ENCODE measurements around the gene OR2AK2. TPM values are rescaled to one million over a fixed set of nuclear protein-coding genes. Genes with fewer than 3 reads are reported as not detected.

OR2AK2 gene
- not detected in 2 replicates for total RNA-seq

GRCh38 chr1:247964933-247965332, at the start of gene OR2AK2:
OR2AK2 (plus strand) TSS chr1:247965233; CDS start chr1:247965377, 144 bp downstream.

DNA sequence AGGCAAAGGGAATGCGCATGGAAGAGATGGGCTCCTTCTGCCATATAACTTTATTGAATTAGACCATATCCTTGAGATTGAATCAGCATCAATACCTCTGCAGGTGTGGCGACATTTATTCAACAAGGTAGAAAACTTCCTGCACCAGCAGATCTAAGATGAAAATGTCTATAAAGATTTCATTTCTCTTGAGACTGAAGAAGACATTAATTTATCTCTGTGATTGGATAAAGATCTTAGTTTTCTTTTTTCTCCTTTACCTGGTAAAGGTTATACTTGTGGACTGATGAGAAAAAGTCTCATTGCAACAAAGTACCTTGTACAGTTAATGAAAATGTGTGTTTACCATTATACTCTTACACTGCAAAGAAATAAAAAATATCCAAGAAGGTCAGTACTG, 45.1 kb upstream of the OR2AK2 start, which contains the start of gene OR2T8:
OR2T8 (plus strand) TSS at position 301 of the 400 bp plus-strand sequence. CDS start 766 bp downstream, outside the sequence.

GRCh38 chr1:247924868-247925267, 40.2 kb upstream of the OR2AK2 start, which contains the start of gene OR2AJ1:
OR2AJ1 (plus strand) TSS chr1:247924889; CDS start chr1:247933769, 8,880 bp downstream.

GRCh38 chr1:247948558-247948957, 16.5 kb upstream of the OR2AK2 start, which contains the start of gene OR2L8:
OR2L8 (plus strand) TSS chr1:247948858; CDS start chr1:247948858, 0 bp downstream.

GRCh38 chr1:248013229-248013710, 48.2 kb downstream of the OR2AK2 start, which contains the start of gene OR2L5:
OR2L5 (plus strand) TSS chr1:248013660; CDS start chr1:248021948, 8,288 bp downstream.

Other genes with a start within 250 kb of the OR2AK2 start
- not detected in 2 replicates for gene OR6F1, start 248.6 kb upstream of the OR2AK2 start, total RNA-seq
- not detected in 2 replicates for gene OR14K1, start 226.6 kb upstream of the OR2AK2 start, total RNA-seq
- gene OR14A2, start 217.1 kb upstream of the OR2AK2 start, total RNA-seq: not detected in 2 replicates
- gene OR1C1, start 204.7 kb upstream of the OR2AK2 start, total RNA-seq: not detected in 2 replicates
- not detected in 2 replicates for gene OR14A16, start 141.1 kb upstream of the OR2AK2 start, total RNA-seq
- not detected in 2 replicates for gene OR11L1, start 123.3 kb upstream of the OR2AK2 start, total RNA-seq
- gene TRIM58, start 108.0 kb upstream of the OR2AK2 start, total RNA-seq: 0.06 TPM in 1 of 2 replicates, not detected in the other
- not detected in 2 replicates for gene OR2W3, start 69.6 kb upstream of the OR2AK2 start, total RNA-seq
- not detected in 2 replicates for gene OR2T8, start 45.0 kb upstream of the OR2AK2 start, total RNA-seq
- gene OR2AJ1, start 40.3 kb upstream of the OR2AK2 start, total RNA-seq: not detected in 2 replicates
- gene OR2L8, start 16.4 kb upstream of the OR2AK2 start, total RNA-seq: 0.31 TPM in 1 of 2 replicates, not detected in the other
- gene OR2L5, start 48.4 kb downstream of the OR2AK2 start, total RNA-seq: not detected in 2 replicates
- gene OR2L2, start 64.8 kb downstream of the OR2AK2 start, total RNA-seq: not detected in 2 replicates
- gene OR2L3, start 81.6 kb downstream of the OR2AK2 start, total RNA-seq: not detected in 2 replicates
- gene OR2L13, start 130.0 kb downstream of the OR2AK2 start, total RNA-seq: not detected in 2 replicates
- gene OR2M5, start 179.9 kb downstream of the OR2AK2 start, total RNA-seq: not detected in 2 replicates
- not detected in 2 replicates for gene OR2M2, start 209.6 kb downstream of the OR2AK2 start, total RNA-seq
- not detected in 2 replicates for gene OR2M3, start 232.0 kb downstream of the OR2AK2 start, total RNA-seq